Activated T-helper 1 cell treated with anti-CD3 and anti-CD28 coated beads, Interleukin-2, amount 50 U/mL, for 16 hours (primary cell): ENCODE measurements around the gene RNU6-7.

Experiments
- DNase-seq, 2 donors: peaks; one replicate each; pipeline ENCODE4 v3.0.0-alpha.2; 2020; ENCODE audit warnings: low read depth in 1 of 2, low spot score in 1 of 2

RNU6-7 gene

DNA sequence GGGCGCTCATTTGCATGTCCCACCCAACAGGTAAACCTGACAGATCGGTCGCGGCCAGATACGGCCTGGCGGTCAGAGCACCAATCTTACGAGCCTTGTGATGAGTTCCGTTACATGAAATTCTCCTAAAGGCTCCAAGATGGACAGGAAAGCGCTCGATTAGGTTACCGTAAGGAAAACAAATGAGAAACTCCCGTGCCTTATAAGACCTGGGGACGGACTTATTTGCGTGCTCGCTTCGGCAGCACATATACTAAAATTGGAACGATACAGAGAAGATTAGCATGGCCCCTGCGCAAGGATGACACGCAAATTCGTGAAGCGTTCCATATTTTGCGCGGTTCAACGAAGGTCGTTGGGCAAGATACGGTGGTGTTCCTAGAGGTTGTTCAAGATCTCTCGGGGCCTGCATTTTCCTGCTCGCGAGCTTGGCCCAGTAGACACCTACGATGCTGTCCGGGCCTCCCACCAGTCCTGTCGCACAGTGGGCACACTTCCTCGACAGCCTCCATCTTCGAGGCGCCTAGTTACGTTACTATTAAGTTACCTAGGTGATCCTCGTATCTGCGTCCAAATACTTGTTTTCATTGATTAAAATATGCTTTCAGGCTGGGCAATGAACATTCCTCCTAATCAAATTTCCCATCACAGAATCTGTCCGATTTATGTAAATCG, at the start of gene RNU6-7:
RNU6-7 (plus strand) TSS at position 230 of the 675 bp plus-strand sequence.
- DNase-seq, result no peak

DNA sequence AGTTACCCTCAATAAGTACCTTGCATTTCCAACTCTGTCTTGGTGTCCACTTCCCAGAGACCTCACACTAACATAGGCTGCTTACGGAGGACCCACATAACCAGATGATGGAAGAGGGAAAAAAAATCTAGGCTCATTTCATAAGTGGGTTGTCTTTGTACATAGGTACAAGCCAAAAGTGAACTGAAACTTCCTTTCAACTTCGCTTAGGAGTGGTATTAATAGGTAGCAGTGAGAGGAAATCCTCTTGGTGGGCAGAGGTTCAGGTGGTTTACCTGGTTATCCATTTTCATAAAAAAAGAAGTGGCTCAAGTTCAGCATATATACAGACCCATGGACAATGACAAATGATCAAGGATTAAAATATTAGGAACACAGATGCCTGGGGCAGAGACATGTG, 35.8 kb upstream of the RNU6-7 start:
- DNase-seq, result no peak

GRCh38 chr14:32166924-32167323, 34.9 kb upstream of the RNU6-7 start:
- no peak for DNase-seq

GRCh38 chr14:32167907-32168306, 33.9 kb upstream of the RNU6-7 start:
- no peak for DNase-seq

DNA sequence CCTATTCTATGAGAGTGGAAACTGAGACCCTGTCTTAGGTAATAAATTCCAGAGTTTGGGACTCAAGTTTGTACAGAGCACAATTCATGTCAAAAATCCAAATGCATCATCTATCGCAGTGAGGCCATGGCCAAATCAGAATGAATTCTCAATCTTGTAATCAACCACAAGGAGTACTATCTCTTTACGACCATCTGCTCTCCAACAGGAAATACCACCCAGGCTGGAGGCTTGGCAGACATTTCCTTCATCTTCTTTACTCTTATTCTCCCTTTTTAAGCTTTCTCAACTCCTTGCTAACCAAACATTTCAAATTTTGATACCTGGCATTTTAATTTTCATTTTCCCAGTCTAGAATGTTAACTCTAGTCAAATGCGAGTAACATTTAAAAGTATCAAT, 32.7 kb upstream of the RNU6-7 start:
- no peak for DNase-seq

DNA sequence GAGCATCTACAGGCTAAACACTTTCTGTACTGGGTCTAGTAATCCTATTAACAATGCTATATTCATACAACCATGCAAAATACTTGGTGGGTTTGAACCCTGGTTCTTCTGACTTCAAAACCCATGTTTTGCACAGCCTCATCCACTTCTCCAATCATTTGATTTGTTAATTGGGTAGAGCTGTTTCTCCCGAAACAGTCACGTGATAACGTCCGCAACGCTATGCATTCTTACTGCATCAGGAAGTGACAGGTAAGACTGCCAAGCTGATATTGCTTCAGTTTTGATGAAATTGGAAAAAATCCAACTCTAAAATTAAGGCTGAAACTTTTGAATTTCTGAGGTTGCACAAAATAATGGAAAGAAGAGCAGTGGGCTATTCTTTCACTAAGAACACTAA, 30.4 kb upstream of the RNU6-7 start:
- no peak for DNase-seq

- DNase-seq, result no peak
Measured at GRCh38 chr14:32183151-32184058, 18.4 kb upstream of the RNU6-7 start.

DNA sequence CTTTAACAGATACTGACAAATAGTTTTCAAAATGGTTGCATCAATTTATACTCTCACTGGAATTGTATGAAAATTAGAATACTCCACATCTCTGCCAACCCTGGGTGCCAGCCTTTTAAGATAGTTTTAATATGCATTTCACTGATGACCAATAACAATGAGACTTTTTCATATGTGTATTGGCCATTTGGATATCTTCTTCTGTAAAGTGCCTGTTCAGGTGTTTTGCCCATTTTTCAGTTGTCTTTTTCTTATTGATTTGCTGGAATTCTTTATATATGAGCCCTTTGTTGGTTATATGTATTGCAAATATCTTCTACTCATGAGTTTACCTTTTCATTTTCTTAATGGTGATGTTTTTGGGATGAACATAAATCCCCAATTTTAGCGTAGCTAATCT, 16.7 kb upstream of the RNU6-7 start:
- DNase-seq, result no peak

GRCh38 chr14:32186248-32186647, 15.6 kb upstream of the RNU6-7 start:
- no peak for DNase-seq

- no peak for DNase-seq
Measured at GRCh38 chr14:32189811-32190210, 12.0 kb upstream of the RNU6-7 start.

DNA sequence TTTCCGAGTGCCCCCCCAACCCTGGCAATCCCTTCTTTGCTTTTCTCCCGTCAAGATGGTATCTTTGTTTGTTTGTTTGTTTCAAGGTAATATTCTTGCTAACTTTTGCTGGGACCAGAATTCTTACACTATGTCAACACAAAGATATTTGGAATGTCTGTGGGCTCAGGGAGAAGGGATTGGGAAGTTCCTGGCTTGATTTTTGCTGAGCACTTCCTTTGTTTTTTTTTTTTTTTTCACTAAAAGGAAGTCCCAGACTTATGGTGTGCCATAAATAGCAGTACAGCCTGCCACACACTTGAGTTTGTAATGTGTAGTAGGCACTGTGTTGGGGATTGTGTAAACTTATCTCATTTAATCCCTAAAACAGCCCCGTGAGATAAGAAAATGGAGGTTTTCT, 11.2 kb upstream of the RNU6-7 start:
- DNase-seq, result no peak

DNA sequence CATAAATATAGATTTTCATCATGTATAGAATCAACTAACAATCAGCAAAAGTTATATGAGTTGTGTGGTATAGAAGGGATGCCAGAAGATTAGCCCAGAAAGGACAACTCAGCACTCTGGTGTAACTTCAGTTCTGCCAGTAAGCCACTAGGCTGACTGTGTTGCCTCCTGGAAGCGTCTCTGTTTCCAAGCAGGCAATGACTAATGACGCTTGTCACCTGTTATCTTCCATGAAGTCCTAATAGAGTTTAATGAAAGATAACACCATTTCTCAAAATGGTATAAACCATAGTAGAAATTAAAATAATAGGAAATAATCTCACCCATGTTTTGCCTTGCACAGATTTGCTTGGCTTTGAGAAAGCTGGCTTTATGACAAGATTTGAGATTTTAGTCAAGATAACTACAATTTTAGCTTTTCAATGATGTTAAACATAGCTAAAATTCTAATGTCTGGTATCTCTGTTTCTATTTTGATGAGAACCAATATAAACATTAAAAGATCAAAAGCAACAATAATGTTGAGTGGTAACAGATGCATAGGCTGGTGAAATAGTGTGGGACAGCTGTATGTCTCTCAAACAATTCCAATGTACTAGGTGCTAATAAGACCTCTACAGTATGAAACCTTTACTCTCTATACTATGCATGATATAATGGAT, 9.0 kb upstream of the RNU6-7 start:
- DNase-seq, result no peak

GRCh38 chr14:32193532-32193931, 8.3 kb upstream of the RNU6-7 start:
- no peak for DNase-seq

DNA sequence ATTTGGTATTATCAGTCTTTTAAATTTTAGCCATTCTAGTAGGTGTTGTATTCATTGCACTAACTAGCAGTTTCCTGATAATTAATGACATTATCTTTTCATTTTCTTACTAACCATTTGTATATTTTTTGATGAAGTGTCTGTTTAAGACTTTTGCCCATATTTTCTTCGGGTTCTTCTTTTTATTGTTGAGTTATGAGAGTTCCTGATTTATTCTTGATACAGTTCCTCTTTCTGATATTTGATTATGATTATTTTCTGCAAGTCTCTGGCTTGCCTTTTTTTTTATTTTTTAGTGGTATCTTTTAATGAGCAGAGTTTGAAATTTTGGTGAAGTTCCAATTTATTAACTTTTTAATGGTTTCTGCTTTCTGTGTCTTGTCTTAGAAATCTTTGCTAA, 6.2 kb upstream of the RNU6-7 start:
- no peak for DNase-seq

DNA sequence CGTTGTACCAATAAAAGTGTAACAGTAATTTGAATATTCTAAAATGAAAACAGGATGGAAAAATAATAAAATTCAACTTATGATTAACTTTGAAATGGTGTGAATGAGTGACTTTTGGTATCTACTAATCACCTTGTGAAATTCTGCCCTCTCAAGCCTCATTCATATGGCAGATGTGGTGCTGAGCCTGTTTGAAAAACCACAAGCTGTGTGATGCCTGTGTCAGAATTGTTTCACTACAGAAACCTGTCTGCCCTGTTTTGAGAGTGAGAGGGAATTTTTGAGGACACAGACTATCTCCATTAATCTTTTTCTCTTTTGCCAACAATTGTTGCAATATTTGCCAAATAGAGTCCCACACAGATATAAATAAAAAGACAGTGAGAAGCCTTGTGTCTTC, 3.9 kb upstream of the RNU6-7 start:
- no peak for DNase-seq

DNA sequence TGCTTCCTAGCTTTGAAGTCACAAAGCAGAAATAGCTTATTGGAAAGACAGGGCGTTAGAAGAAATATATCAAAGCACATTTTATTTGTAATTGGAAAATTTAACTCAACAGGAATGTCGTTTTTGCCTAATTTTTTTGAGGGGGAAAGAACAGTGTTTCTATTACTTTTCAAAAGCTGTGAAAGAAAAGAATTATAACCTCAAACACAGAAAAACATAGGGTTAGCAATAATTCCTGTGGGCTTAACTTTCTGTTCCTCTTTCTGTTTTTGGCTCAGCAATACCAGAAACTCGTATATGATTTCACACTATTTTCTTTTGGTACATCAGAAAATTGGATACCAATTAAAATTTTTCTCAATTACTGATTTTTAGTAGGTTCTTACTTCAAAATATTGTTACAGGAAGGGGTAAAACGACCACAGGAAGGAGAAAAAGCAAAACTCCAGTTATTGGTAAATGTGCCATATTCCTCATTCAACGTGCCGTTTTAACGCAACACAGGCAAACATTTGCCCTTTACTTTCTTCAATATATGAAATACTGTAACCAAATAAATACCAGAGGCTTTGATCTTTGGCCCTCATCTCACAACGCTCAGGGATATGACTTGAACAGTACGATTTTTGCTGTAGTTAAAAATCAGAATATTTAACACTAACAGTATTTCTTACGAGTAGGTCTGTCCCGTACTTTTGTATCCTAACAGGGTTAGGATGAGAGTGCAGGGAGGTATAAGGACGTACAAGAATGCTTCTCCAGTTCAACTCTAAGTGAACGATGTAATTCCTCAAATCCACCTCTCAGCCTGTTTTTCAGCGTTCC, 1.3 kb upstream of the RNU6-7 start:
- no peak for DNase-seq

DNA sequence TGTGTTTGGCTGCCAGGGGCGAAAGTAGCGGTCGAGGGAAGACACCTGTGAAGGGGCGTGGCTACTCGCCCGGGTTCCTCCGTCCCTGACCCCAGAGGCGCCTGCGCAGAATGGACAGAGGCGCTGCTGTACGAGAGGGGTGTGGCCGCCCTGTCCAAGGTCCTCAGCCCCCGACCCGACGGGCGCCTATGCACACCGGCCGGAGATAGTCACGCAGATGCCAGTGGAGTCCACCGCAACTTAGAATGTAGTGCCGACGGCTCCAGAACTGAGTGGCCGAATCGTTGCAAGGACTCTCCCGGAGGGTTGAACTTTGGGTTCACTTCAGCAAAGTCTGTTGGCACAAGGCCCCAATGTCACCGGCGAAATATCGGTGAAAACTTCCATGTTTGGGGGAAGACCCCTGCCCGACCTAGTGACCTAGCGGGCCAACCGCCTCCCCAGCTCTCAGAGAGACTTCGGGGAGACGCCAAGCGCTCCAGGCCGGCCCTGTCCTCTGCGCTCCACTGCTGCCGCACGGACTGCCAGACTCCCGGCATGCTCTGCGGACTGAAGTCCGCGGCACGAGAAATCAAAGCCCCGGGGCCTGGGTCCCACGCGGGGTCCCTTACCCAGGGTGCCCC, 541 bp upstream of the RNU6-7 start:
- peak; percentile 49 to 62 for DNase-seq

DNA sequence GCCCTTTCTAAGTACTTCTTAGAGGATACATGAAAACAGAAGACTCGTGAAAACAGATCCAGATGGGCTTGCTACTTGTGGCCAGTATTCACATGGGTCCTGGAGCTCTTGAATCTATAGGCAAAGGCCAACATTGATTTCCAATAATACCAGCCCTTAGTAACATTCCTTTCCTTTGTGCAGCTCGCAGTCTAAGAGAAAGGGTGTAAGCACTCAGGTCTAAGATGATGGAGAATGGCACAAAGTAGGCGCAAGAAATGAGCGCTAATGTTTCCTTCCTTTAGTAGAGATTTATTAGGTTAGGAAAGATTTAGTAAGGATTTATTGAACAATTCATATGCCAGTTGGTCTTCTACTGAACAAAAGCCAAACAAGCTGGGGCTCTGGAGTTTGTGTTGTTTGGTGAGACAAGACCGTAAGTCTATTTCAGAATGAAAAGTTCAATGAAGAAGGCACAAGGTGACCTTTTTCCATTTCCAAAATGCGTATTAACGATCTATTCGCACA, 699 bp downstream of the RNU6-7 start:
- DNase-seq, result no peak

DNA sequence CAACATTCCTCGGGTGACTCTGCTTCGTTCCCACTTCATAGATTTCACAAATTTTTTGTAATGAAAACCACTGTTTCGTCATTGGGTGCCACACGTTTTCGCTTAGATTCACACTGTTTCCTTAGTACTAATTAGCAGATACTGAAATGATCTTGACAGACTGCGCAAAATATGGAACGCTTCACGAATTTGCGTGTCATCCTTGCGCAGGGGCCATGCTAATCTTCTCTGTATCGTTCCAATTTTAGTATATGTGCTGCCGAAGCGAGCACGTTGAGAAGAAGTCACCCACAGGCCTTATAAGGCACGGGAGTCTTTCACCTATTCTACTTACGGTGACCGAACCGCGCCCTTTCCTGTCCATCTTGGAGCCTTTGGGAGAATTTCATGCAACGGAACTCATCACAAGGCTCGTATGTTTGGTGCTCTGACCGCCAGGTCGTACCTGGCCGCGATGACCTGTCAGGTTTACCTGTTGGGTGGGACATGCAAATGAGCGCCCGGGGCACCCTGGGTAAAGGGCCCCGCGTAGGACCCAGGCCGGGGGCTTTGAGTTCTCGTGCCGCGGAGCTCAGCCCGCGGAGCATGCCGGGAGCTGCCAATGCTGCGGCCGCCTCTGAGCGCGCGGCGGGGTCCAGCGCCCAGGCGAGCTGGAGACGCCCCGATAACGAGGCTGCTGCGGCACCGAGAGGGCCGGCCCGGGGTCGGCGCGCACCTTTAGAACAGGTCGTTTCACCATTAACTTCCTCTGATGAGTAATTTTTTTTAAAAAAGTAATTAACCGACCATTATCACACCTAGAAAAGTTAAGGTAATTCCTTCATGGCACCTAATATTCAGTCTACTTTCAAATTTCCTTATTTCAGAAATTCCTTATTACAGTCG, 1.4 kb downstream of the RNU6-7 start, which contains the start of gene RNU6-8:
RNU6-8 (minus strand) TSS at position 272 of the 885 bp plus-strand sequence.
- DNase-seq, result peak; percentile 75 to 77
